K562 (cell line): Measurements from ENCODE around the gene SOX18. TPM values are rescaled to one million over a fixed set of nuclear protein-coding genes. Genes with fewer than 3 reads are reported as not detected.
A peak's percentile ranks its signal among the peaks of the same experiment; 100 is the strongest.

Source experiments
- ATAC-seq: fragments of 200-7000 bp; cut with Tn5 transposase; 3 replicates; pipeline ENCODE4 v1.9.1; 2020; ENCODE audit warnings: moderate library complexity
- BruUV-seq: library from RNA; stranded (reverse); fragments of 400-500 nt; replicated peaks from 2 replicates; lab custom pipeline; 2021; lab: Mats Ljungman, UMichigan
- CTCF ChIA-PET: fragments of 300-600 bp; formaldehyde crosslinking; extraction: SDS; loops from one replicate; lab custom pipeline; 2021; ENCODE audit warnings: low intra/inter-chr PET ratio; lab: Yijun Ruan, JAX
- POLR2A ChIA-PET: fragments of 300-600, 350-650 bp; sonication (Branson Sonifier 250); formaldehyde crosslinking; extraction: SDS; loops from one replicate; lab custom pipeline; 2021; ENCODE audit warnings: antibody characterized with exemption, inconsistent platforms; lab: Yijun Ruan, JAX
- DNase-seq, 4 experiments: peaks; one replicate each; pipeline versions ENCODE4 v3.0.0 to v3.0.0-alpha.2; 2011 to 2018; ENCODE audit warnings: low spot score in 3 of 4, mixed read lengths in 3 of 4; ENCODE audit errors: extremely low read depth in 1 of 4
- FAIRE-seq: peaks from 2 replicates; lab custom pipeline; 2011; peaks lifted over from hg19 to GRCh38; lab: Jason Lieb, UNC
- H2AFZ ChIP-seq: 2 replicates; pipeline ENCODE4 v1.6.0; 2011; ENCODE audit warnings: low read depth, low read length, control low read depth, inconsistent platforms
- H3K27ac ChIP-seq: fragments of 200-600 bp; 3 replicates; pipeline ENCODE4 v1.8.0; 2011; ENCODE audit warnings: low read depth, mild to moderate bottlenecking, control low read depth, inconsistent platforms, low read length, moderate library complexity, mixed read lengths; ENCODE audit errors: extremely low read depth
- H3K27me3 ChIP-seq, 2 experiments: fragments of 300-600 bp in 1 of 2; 2 replicates in 1 of 2; 3 replicates in 1 of 2; pipeline versions ENCODE4 v1.6.0 to v1.8.0; 2011; ENCODE audit warnings: inconsistent platforms in 2 of 2, low read length in 2 of 2, mild to moderate bottlenecking in 1 of 2, mixed read lengths in 1 of 2, moderate library complexity in 1 of 2; ENCODE audit not compliant: control insufficient read depth in 2 of 2, insufficient read depth in 2 of 2
- H3K36me3 ChIP-seq: fragments of 300-600 bp; 3 replicates; pipeline ENCODE4 v1.8.0; 2011; ENCODE audit warnings: mild to moderate bottlenecking, low read length, inconsistent platforms; ENCODE audit not compliant: control insufficient read depth, insufficient read depth
- H3K4me1 ChIP-seq, 2 experiments: fragments of 200-600 bp in 1 of 2; replicated peaks in 1 of 2; 2 replicates in 1 of 2; 3 replicates in 1 of 2; pipeline versions ENCODE4 v1.5.1 to v1.8.0; 2011; ENCODE audit warnings: inconsistent platforms in 2 of 2, low read length in 2 of 2, mild to moderate bottlenecking in 1 of 2, mixed read lengths in 1 of 2, moderate library complexity in 1 of 2; ENCODE audit not compliant: control insufficient read depth in 2 of 2, insufficient read depth in 2 of 2
- H3K4me2 ChIP-seq: 2 replicates; pipeline ENCODE4 v1.6.1; 2011; ENCODE audit warnings: low read length, control low read depth, inconsistent platforms, mixed read lengths; ENCODE audit not compliant: insufficient read depth
- H3K4me3 ChIP-seq: fragments of 200-600 bp; sonication (generic), shearing (Covaris generic); 2 replicates; pipeline ENCODE4 v1.5.1; 2016; ENCODE audit warnings: control low read depth, inconsistent platforms
- H3K79me2 ChIP-seq: fragments of 200-600 bp; 3 replicates; pipeline ENCODE4 v1.8.0; 2011; ENCODE audit warnings: low read length, inconsistent platforms; ENCODE audit not compliant: control insufficient read depth, insufficient read depth
- H3K9ac ChIP-seq, 2 experiments: 2 replicates each; pipeline versions ENCODE4 v1.6.0 to v1.6.1; 2011; ENCODE audit warnings: low read depth in 2 of 2, low read length in 2 of 2, control low read depth in 1 of 2, inconsistent platforms in 1 of 2, mild to moderate bottlenecking in 1 of 2, mixed read lengths in 1 of 2; ENCODE audit not compliant: insufficient read depth in 1 of 2
- H3K9me1 ChIP-seq: one replicate; pipeline ENCODE4 v1.6.0; 2011; ENCODE audit warnings: inconsistent platforms, mild to moderate bottlenecking, low read length, moderate library complexity; ENCODE audit not compliant: control insufficient read depth, insufficient read depth
- H3K9me3 ChIP-seq: replicated peaks from 2 replicates; pipeline ENCODE4 v1.5.1; 2011; ENCODE audit warnings: low read depth, low read length, inconsistent platforms; ENCODE audit not compliant: control insufficient read depth, insufficient read depth
- H4K20me1 ChIP-seq: replicated peaks from 2 replicates; pipeline ENCODE4 v1.6.1; 2011; ENCODE audit warnings: low read length, inconsistent platforms, mixed read lengths; ENCODE audit not compliant: control insufficient read depth, insufficient read depth
- E2F1 ChIP-seq: sonication (generic); formaldehyde crosslinking; IDR thresholded peaks from 2 replicates; pipeline ENCODE4 v1.8.1; 2023; ENCODE audit warnings: mild to moderate bottlenecking, missing genetic modification reagents, moderate library complexity
- ETV1 ChIP-seq: fragments of 450-650 bp; conservative IDR thresholded peaks from 2 replicates; pipeline ENCODE4 v1.6.1; 2016; ENCODE audit warnings: missing genetic modification characterization, control low read depth, low read depth, missing compliant biosample characterization
- GTF2F1 ChIP-seq: IDR thresholded peaks from 2 replicates; pipeline ENCODE4 v1.6.1; 2011; ENCODE audit warnings: low read depth, low read length, improper control_type of control experiment
- HDAC3 ChIP-seq: fragments of 450-650 bp; IDR thresholded peaks from 2 replicates; pipeline ENCODE4 v1.6.1; 2018; ENCODE audit warnings: borderline replicate concordance, mild to moderate bottlenecking, moderate library complexity; ENCODE audit not compliant: partially characterized antibody
- NBN ChIP-seq: fragments of 450-650 bp; IDR thresholded peaks from 2 replicates; pipeline ENCODE4 v1.6.1; 2016; ENCODE audit warnings: low read depth, mild to moderate bottlenecking
- NFYB ChIP-seq: IDR thresholded peaks from 2 replicates; pipeline ENCODE4 v1.6.1; 2011; ENCODE audit warnings: mild to moderate bottlenecking, moderate library complexity; ENCODE audit not compliant: insufficient read length; ENCODE audit errors: extremely low read depth
- TBL1XR1 ChIP-seq, 2 experiments: IDR thresholded peaks; 2 replicates each; pipeline ENCODE4 v1.6.1; 2012; ENCODE audit warnings: improper control_type of control experiment in 2 of 2, low read length in 2 of 2, mild to moderate bottlenecking in 1 of 2
- ZBED1 ChIP-seq: IDR thresholded peaks from 2 replicates; pipeline ENCODE4 v1.6.1; 2014
- ZNF274 ChIP-seq: IDR thresholded peaks from 2 replicates; pipeline ENCODE4 v1.6.1; 2011; ENCODE audit warnings: low read depth, mild to moderate bottlenecking, low read length, moderate library complexity, borderline replicate concordance
- ZNF511 ChIP-seq: sonication (generic); formaldehyde crosslinking; IDR thresholded peaks from 2 replicates; pipeline ENCODE4 v1.8.0; 2022; ENCODE audit warnings: mild to moderate bottlenecking, missing genetic modification reagents
- ZNF655 ChIP-seq: fragments of 250-450 bp; sonication (Bioruptor Pico); IDR thresholded peaks from 2 replicates; pipeline ENCODE4 v1.5.0; 2021
- WGBS: fragments of 100-300 bp; shearing (Covaris generic); methylation state at CpG from one replicate; pipeline ENCODE4 v1.1.6; 2016; ENCODE audit warnings: low coverage, mixed read lengths; ENCODE audit not compliant: insufficient coverage; ENCODE audit errors: missing lambda C conversion rate; 5-methylcytosine and 5-hydroxymethylcytosine counted together
- in situ Hi-C: fragments of 300-500 bp; cut with MboI; formaldehyde crosslinking; loops from 4 replicates; pipeline ENCODE4 v1.15.0; 2018; ENCODE audit warnings: inconsistent platforms, mixed read lengths
- intact Hi-C: fragments of 100-400 bp; cut with micrococcal nuclease; formaldehyde crosslinking; loops from 2 replicates; pipeline ENCODE4 v1.14.2; 2022
- polyA plus RNA-seq, 8 experiments: library from polyadenylated mRNA; depleted of rRNA in 4 of 8; stranded (reverse) in 5 of 8; unstranded in 3 of 8; fragments of >200 nt; fragmentation: Nextera tagmentation in 2 of 8; fragmentation: Illumina TruSeq in 1 of 8; extraction: Ambion mirVana in 2 of 8; extraction: Trizol in 1 of 8; gene quantifications; 2 replicates each; pipeline versions ENCODE4 v1.2.1 to v1.2.3, GENCODE V29; 2011 to 2014; ENCODE audit warnings: inconsistent platforms in 1 of 8, missing spikeins in 1 of 8
- total RNA-seq, 7 experiments: library from RNA; depleted of rRNA in 6 of 7; stranded (reverse); fragments of >200 nt in 6 of 7; fragmentation: Illumina TruSeq in 2 of 7; extraction: Trizol in 2 of 7; gene quantifications; 2 replicates each; pipeline versions ENCODE4 v1.2.1 to v1.2.3, GENCODE V29; 2011 to 2021; ENCODE audit warnings: low replicate concordance in 1 of 7

Gene SOX18
- total and polyA plus RNA-seq, 9 of the 15 experiments (the other 6 are each of a cell fraction or from before 2014, with no cell fraction given), result 0.15 to 19.8 (median 0.33) TPM

- H4K20me1 ChIP-seq, result no peaks in the 10 kb centered on the region
- no peaks in the 10 kb centered on the region for H3K9me1 ChIP-seq
- POLR2A ChIA-PET, result interaction anchor here (0.9 kb wide), 1 partner anchor 9 kb away, joined by 5 read pairs; no protein-coding TSS in a partner anchor
- no peak for DNase-seq
- BruUV-seq, result no TSS peak
- H3K27ac ChIP-seq, result no peak overlapping the region
- in situ Hi-C loops, result no loop called here
- TF ChIP-seq ZNF655 (CRISPR knock-in tag) (no peak), GTF2F1 (no peak), TBL1XR1 (IDR thresholded peaks at IDR 0.05; ENCODE audit: low read length in 2 of 2) (no peak), HDAC3 (no peak), ETV1 (no peak), ZNF274 (no peak), ZBED1 (no peak), ZNF511 (CRISPR knock-in tag) (no peak), E2F1 (CRISPR knock-in tag) (no peak), NFYB (no peak), NBN (no peak)
- WGBS, result 92% methylated on average over 4 of the region's 8 CpGs
- no peaks in the 10 kb centered on the region for H3K9me3 ChIP-seq
- CTCF ChIA-PET, result no interaction called here
- intact Hi-C loops, result no loop called here
- H3K9ac ChIP-seq, result peak overlapping the region in 1 of 2 experiments; percentile 65; a peak in 2 of 4 replicates
- H3K4me2 ChIP-seq, result no peak overlapping the region
- H3K36me3 ChIP-seq, result peaks cover 8% of the 10 kb centered on the region; the same call in 1 of the 3 replicates
- no peak for FAIRE-seq
- no peak overlapping the region for H2AFZ ChIP-seq
- no peaks in the 10 kb centered on the region for H3K27me3 ChIP-seq
- ATAC-seq, result no peak
- H3K4me3 ChIP-seq, result no peak overlapping the region
- H3K79me2 ChIP-seq, result peaks cover 10% of the 10 kb centered on the region; the same call in 2 of the 3 replicates
- peaks cover 13 to 84% of the 10 kb centered on the region in 2 experiments; a peak in 4 of 5 replicates for H3K4me1 ChIP-seq
Observed at GRCh38 chr20:64077094-64077493, 27.7 kb upstream of the SOX18 start.
